Vagina (tissue), 2 donors: ENCODE results near the gene TEF.

Experiments used
- POLR2A ChIP-seq, 2 donors: fragments of 450-650 bp; IDR thresholded peaks; one replicate each; pipeline ENCODE4 v1.6.1; 2017; ENCODE audit warnings: antibody characterized with exemption in 2 of 2, mild to moderate bottlenecking in 2 of 2, moderate library complexity in 2 of 2
- POLR2AphosphoS5 ChIP-seq, 2 donors: sonication (generic); formaldehyde crosslinking; IDR thresholded peaks; one replicate each; pipeline ENCODE4 v1.9.0; 2017; ENCODE audit warnings: antibody characterized with exemption in 2 of 2, mild to moderate bottlenecking in 2 of 2, low read depth in 1 of 2; ENCODE audit not compliant: insufficient read depth in 1 of 2
- TF ChIP-seq, protein P1 (sequence below), 3 experiments: fragments of 450-650 bp in 2 of 3; fragments of 200-600 bp in 1 of 3; sonication (generic) in 1 of 3; IDR thresholded peaks; one replicate each; pipeline ENCODE4 v1.5.1; 2017 to 2019; ENCODE audit warnings: antibody characterized with exemption in 3 of 3, mild to moderate bottlenecking in 2 of 3, moderate library complexity in 2 of 3

DNA sequence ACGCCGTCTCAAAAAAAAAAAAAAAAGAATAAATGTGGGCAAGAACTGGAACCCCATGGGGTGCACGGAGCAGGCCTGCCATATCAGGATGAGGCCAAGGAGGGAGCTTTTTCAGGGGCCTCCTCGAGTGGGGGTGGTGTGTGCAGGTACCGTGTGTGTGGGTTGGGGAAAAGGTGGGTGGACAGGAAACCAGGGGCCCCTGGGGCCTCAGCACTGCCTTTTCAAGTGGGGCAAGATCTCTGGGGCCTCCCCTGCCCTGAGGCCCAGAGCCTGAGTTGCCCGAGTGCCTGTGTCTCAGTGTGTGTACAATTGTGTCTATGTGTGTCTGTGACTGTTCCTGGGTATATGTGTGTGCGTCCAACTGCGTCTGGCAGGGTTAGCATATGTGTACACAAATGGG is 23.8 kb downstream of the TEF start:
- TF ChIP-seq, protein P1, sequence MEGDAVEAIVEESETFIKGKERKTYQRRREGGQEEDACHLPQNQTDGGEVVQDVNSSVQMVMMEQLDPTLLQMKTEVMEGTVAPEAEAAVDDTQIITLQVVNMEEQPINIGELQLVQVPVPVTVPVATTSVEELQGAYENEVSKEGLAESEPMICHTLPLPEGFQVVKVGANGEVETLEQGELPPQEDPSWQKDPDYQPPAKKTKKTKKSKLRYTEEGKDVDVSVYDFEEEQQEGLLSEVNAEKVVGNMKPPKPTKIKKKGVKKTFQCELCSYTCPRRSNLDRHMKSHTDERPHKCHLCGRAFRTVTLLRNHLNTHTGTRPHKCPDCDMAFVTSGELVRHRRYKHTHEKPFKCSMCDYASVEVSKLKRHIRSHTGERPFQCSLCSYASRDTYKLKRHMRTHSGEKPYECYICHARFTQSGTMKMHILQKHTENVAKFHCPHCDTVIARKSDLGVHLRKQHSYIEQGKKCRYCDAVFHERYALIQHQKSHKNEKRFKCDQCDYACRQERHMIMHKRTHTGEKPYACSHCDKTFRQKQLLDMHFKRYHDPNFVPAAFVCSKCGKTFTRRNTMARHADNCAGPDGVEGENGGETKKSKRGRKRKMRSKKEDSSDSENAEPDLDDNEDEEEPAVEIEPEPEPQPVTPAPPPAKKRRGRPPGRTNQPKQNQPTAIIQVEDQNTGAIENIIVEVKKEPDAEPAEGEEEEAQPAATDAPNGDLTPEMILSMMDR (IDR thresholded peaks at IDR 0.05): no peak
- TF ChIP-seq POLR2A (IDR thresholded peaks at IDR 0.05): no peak
- TF ChIP-seq POLR2AphosphoS5 (IDR thresholded peaks at IDR 0.05; ENCODE audit: insufficient read depth in 1 of 2, low read depth in 1 of 2): no peak
